IgD-negative memory B cell (primary cell): ENCODE measurements around the gene ABCB11. TPM values are rescaled to one million over a fixed set of nuclear protein-coding genes. Genes with fewer than 3 reads are reported as not detected.
A peak's percentile ranks its signal among the peaks of the same experiment; 100 is the strongest.
"Not testable (repeated sequence)": the region's sequence is repeated elsewhere in the genome, so short reads cannot be mapped to it uniquely, and the experiment has no call there.

Experiments
- H3K27ac Mint-ChIP-seq, 3 donors: one replicate each; pipeline ENCODE4 v1.8.0; 2020 to 2022; ENCODE audit warnings: mild to moderate bottlenecking in 3 of 3, mixed read lengths in 3 of 3, moderate library complexity in 1 of 3
- H3K27me3 Mint-ChIP-seq: one replicate; pipeline ENCODE4 v1.8.0; 2021; ENCODE audit warnings: mixed read lengths
- H3K36me3 Mint-ChIP-seq: one replicate; pipeline ENCODE4 v1.8.0; 2020; ENCODE audit warnings: mild to moderate bottlenecking, mixed read lengths
- H3K4me1 Mint-ChIP-seq, 3 donors: one replicate each; pipeline ENCODE4 v1.8.0; 2020 to 2022; ENCODE audit warnings: mixed read lengths in 3 of 3, mild to moderate bottlenecking in 1 of 3
- H3K4me3 Mint-ChIP-seq, 4 donors: one replicate each; pipeline ENCODE4 v1.8.0; 2020 to 2022; ENCODE audit warnings: mild to moderate bottlenecking in 4 of 4, mixed read lengths in 4 of 4, moderate library complexity in 3 of 4
- H3K9me3 Mint-ChIP-seq, 3 donors: one replicate each; pipeline ENCODE4 v1.8.0; 2020 to 2021; ENCODE audit warnings: mixed read lengths in 3 of 3, mild to moderate bottlenecking in 1 of 3
- polyA plus RNA-seq: library from polyadenylated mRNA; unstranded; fragments of 300-500 nt; fragmentation: Illumina TruSeq; gene quantifications from one replicate; pipeline ENCODE4 v1.2.3, GENCODE V29; 2021

The ABCB11 gene
- not detected for polyA plus RNA-seq

DNA sequence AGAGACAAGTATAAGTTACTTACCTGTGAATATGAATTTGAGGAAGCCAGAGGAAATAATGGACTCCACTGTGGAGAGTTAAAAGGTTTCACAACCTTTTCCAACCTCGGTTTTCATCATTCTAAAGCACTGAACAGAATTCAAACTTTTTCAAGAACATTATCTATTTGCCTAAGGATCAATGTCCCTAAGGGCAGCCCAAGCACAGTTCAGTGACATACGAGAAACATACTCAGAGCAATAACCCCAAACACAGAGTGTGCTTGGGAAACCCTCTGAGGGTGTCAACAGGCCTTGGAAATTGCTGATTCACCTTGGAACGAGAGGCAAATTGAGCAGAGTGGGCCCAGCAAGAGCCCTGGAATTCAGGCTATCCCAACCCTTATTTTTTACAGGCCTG lies at the start of gene ABCB11:
Gene ABCB11 (minus strand): TSS at position 123 of the 400 bp plus-strand sequence. CDS start 13,199 bp downstream, outside the sequence.
- Mint-ChIP-seq H3K4me3 (no peak within 1 kb of the TSS), H3K36me3 (peaks cover 4% of the 10 kb centered on the region), H3K27me3 (peaks cover 3% of the 10 kb centered on the region), H3K9me3 (peaks cover 2 to 10% (median 6%) of the 10 kb centered on the region in 3 donors), H3K4me1 (no peaks in the 10 kb centered on the region), H3K27ac (no peak within 1 kb of the TSS)

DNA sequence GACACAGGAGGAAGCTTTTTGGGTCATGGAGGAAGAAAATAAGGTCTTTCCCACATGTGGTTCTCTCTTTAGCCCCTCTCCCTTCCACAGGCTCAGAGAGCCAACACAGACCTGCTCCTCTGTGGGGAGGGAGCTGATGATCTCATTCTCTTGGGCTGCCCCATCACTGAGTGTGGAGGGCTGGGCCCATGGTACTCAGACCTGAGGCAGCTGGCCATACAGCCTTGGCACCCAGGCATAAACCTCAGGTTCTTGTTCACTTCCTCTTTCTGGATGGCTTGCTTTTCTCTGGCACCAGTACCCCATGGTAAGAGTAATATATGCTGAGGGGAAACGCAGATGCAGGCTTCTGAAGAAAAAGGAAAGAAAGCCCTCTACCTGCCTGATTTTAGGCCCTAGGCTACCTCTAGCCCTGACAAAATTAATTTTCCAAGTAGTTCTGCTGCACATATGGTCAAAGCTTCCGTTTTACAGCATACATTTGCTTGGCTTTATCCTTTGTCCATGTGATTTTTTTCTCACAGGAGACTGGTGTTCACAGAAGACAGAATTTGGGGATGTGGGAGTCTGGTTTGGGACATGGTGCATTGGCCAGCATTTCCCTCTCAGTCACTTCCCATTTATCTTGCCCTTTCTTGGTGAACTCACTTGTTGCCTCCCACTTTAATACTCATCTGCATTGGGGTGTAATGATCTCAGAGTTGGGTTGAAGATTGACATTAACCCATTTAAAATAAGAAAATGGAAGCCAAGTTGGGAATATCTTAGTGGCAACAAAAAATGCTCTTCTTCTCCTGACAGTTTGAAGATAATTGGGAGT lies 49.3 kb upstream of the ABCB11 start:
- Mint-ChIP-seq H3K4me3 (peak overlapping the region in 1 of 4 donors; percentile 11), H3K4me1 (peaks cover 9 to 33% (median 10%) of the 10 kb centered on the region in 3 donors), H3K36me3 (peaks cover 4% of the 10 kb centered on the region), H3K27me3 (no peaks in the 10 kb centered on the region), H3K9me3 (peaks cover 0 to 4% (median 4%) of the 10 kb centered on the region in 3 donors), H3K27ac (peak overlapping the region in 1 of 3 donors; percentile 91)

DNA sequence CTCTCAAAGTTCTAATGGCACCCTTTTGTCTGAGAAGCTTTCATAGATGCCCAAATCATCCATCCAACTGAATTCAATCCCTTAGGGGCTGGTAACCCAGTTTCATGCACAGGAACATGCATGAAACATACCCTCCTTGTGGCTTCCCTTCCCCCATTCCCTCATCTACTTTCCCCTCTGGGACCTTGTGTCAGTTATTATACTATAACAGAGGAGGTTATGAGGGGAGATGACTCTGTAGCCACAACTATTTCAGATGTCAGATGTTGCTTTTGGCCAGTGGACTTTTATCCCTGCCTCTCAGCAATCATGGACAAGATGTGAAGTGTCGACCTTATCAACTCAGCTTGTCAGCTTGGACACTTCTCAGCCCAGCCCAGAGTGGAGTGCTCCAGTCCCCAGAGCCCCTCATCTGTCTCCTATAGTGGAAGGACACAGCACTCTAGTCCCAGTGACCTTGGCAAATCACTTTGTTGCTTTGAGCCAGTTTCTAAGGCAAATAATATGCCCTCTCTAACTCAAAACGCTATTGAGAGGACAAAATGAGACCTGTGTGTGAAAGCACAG lies 46.6 kb upstream of the ABCB11 start:
- Mint-ChIP-seq H3K4me3 (no peak overlapping the region), H3K9me3 (no peaks in the 10 kb centered on the region), H3K36me3 (peaks cover 4% of the 10 kb centered on the region), H3K27ac (no peak overlapping the region), H3K27me3 (no peaks in the 10 kb centered on the region), H3K4me1 (peaks cover 10 to 22% (median 15%) of the 10 kb centered on the region in 3 donors)

DNA sequence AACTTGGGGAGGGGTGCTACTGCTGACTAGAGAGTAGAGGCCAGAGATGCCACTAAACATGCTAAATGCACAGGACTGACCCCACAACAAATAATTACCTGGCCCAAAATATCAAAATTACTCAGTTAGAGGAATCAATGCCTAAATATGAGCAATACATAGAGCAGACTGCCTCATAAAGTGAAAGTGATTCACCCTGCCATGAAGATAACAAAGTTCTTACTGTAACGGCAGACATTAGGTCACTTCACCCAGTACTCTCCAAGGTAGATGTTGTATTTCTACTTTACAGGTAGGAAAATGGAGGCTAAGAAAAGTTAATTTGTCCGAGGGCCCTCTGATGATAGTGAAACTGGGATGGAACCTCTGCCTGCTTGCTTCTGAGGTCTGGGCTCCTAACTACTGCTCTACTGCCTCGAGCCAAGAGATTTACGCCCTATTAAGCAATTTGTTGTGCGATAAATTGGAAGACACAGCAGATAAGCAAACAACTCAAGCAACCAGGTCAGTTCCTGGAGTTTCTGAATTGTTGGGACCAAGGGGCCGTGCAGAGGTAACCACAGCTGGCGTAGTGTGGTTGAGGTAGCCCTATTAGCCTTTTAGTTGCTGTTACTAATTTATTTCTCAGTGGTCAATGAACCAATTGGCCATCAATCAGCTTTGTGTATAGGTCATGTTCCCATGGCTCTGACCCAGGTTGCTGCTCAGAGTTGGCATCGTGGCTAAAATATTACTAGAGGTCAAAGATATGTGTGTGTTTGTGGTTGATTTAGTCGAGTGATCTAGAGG lies 43.0 kb upstream of the ABCB11 start:
- Mint-ChIP-seq H3K4me3 (peak overlapping the region in 3 of 4 donors; percentile 18 to 69 (median 68)), H3K27me3 (peaks cover 1% of the 10 kb centered on the region), H3K27ac (peak overlapping the region in 2 of 3 donors; percentile 2 to 58), H3K36me3 (peaks cover 3% of the 10 kb centered on the region), H3K9me3 (no peaks in the 10 kb centered on the region), H3K4me1 (peaks cover 12 to 21% (median 14%) of the 10 kb centered on the region in 3 donors)

DNA sequence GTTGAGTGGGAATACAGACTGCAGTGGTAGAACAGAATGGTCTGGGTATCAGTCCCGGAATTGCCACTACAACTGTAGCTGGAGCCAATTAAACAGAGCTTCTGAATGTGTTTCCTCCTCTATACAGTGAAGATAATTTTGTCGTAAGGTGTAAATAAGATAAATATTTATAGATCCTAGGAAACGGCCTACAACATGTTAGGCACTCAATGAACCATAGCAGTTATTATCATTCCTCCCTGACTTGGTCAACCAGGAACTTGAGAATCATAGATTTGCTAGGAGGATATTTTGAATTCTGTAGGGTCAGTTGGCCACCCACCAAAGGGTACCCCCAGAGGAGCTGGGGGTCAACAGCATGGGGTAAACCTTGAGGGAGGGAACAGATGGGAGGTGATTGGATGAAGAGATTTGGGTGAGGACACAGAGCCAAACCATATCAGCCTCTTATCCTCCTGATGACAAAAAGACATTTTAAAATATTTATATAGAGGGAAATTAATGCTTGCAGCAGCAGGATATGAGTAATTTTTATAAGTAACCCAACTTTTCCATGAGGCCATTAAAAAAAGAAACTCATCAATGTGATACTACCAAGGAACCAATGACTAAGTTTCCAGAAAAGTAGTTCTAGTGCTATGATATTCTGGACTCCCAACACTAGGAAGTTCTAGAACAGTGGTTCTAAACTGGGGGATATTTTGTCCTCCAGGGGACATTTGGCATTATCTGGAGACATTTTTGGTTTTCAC lies 42.3 kb upstream of the ABCB11 start:
- H3K27ac Mint-ChIP-seq: no peak overlapping the region
- peak overlapping the region in 2 of 4 donors; percentile 18 to 56 for H3K4me3 Mint-ChIP-seq
- peaks cover 1% of the 10 kb centered on the region for H3K36me3 Mint-ChIP-seq
- peaks cover 12 to 21% (median 14%) of the 10 kb centered on the region in 3 donors for H3K4me1 Mint-ChIP-seq
- H3K9me3 Mint-ChIP-seq: no peaks in the 10 kb centered on the region
- H3K27me3 Mint-ChIP-seq: peaks cover 1% of the 10 kb centered on the region

DNA sequence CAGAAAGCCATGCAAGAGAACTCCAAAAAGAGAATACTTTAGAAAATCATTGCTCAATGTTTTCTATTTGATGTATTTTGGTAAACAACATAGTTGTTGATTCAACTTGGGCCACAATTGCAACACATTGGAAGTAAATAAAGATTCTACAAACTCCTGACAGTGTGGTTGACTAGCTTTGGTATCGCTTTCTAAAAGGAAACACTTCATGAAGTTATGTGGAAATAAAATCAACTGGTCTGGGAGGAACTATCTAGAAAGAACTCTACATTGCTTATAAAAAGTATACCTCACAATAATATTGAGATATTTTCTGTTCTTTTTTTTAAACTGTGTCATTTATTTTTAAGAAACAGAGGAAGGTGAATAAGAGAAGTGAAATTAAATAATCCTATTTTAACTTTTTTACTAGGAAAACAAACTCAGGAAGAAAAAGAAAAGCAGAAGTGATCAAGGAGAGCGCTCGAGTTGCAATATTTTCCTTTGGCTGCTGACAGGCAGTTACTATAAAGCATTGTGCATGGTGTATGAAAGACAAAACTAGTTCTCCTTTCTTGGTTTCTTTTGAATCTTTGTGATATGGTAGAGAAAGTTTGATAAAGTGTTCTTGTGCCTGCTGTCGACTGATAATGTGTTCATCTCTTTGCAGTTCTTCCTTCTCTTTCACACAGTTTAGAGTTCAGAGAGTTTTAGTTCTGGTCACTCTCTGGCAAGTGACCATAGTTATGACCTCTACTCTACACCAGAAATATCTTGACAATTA lies 41.2 kb upstream of the ABCB11 start:
- Mint-ChIP-seq H3K4me1 (peaks cover 12 to 21% (median 14%) of the 10 kb centered on the region in 3 donors), H3K27ac (no peak overlapping the region), H3K4me3 (peak overlapping the region in 2 of 4 donors; percentile 20 to 58), H3K9me3 (no peaks in the 10 kb centered on the region), H3K27me3 (peaks cover 1% of the 10 kb centered on the region), H3K36me3 (peaks cover 1% of the 10 kb centered on the region)

DNA sequence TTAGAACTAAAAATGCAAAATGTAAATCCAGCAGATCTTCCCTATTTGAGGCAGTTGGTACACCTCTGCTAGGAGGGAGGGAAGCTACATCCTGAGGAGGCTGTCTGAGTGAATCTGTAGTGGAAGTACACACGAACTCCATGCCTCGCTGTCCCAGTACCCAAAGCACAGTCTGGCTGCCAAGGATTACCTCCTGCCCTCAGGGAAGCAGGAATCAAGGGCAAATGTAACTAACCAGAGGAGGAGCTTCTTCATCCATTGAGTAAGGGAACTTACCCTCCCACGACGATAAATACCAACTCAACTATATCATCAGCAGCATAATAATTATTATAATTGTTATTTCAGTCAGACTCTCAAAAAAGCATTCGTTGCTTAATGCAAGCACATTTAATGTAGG lies 40.3 kb upstream of the ABCB11 start:
- no peak overlapping the region for H3K27ac Mint-ChIP-seq
- H3K4me3 Mint-ChIP-seq: peak overlapping the region in 1 of 4 donors; percentile 50
- H3K27me3 Mint-ChIP-seq: peaks cover 1% of the 10 kb centered on the region
- peaks cover 2% of the 10 kb centered on the region for H3K36me3 Mint-ChIP-seq
- H3K4me1 Mint-ChIP-seq: peaks cover 12 to 21% (median 14%) of the 10 kb centered on the region in 3 donors
- H3K9me3 Mint-ChIP-seq: no peaks in the 10 kb centered on the region

DNA sequence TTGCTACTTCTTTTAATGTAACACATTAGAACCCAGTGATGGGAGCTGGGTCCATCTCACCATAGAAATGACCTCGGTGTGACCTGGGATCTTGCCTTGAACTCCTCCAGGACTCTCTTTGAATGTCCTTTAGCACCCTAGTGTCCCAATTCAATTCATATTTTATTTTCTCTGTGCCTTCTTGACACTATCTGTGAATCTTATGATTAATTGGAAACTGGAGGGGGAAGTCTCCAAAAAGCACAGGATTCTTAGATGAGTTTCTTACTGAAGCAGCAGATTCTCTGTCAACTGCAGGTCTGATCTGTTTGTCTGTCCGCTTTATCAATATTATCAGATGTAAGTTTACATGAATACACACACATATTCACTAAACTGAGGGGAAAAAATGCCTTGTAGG lies 38.7 kb upstream of the ABCB11 start:
- Mint-ChIP-seq H3K27me3 (peaks cover 1% of the 10 kb centered on the region), H3K36me3 (peaks cover 2% of the 10 kb centered on the region), H3K9me3 (peaks cover 0 to 1% (median 0%) of the 10 kb centered on the region in 3 donors), H3K27ac (no peak overlapping the region), H3K4me3 (no peak overlapping the region), H3K4me1 (peaks cover 12 to 21% (median 14%) of the 10 kb centered on the region in 3 donors)

DNA sequence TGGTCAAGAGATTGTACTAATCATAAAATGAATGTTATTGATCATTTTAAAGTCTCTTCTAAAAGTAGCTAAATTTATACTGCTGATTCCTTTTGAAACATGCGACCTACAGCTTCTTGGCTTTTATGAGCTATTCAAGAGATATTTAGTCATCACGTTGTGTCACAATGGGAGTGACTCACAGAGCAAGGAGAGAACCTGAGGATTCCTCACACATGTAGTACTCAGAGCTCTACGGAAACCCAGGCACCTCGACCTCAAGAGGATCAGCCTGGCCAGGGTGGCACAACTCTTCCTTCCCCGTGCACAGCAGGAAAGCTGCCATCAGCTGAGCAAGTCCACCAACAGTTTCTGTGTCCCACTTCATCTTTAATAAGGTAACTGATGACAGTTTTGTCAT lies 38.2 kb upstream of the ABCB11 start, which contains the start of gene DHRS9:
Gene DHRS9 (plus strand): TSS at position 223 of the 400 bp plus-strand sequence. CDS start 12,019 bp downstream, outside the sequence.
- H3K36me3 Mint-ChIP-seq: peaks cover 2% of the 10 kb centered on the region
- H3K27me3 Mint-ChIP-seq: peaks cover 1% of the 10 kb centered on the region
- no peak within 1 kb of the TSS for H3K27ac Mint-ChIP-seq
- H3K4me1 Mint-ChIP-seq: peaks cover 12 to 17% (median 14%) of the 10 kb centered on the region in 3 donors
- H3K4me3 Mint-ChIP-seq: no peak within 1 kb of the TSS
- peaks cover 0 to 2% (median 0%) of the 10 kb centered on the region in 3 donors for H3K9me3 Mint-ChIP-seq

DNA sequence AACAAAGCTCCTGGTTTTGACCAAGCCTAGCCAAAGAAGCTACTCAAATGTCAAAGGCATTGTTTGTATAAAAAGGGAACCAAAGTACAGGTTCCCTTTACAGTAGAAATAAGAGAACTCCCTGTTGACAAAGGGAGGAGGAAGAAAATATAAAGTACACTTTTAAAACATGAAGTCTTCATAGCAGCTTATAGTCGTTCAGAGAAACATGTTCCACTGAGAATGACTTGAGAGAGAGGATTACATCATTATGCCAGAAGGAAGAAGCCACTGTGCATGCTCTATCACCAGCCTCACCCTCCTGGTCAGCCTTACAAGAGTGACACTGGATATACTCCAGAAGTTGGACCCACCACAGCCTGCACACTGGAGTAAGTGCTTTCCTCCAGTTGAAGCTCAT lies 35.8 kb upstream of the ABCB11 start:
- H3K4me1 Mint-ChIP-seq: peaks cover 0 to 2% (median 0%) of the 10 kb centered on the region in 3 donors
- no peak overlapping the region for H3K4me3 Mint-ChIP-seq

DNA sequence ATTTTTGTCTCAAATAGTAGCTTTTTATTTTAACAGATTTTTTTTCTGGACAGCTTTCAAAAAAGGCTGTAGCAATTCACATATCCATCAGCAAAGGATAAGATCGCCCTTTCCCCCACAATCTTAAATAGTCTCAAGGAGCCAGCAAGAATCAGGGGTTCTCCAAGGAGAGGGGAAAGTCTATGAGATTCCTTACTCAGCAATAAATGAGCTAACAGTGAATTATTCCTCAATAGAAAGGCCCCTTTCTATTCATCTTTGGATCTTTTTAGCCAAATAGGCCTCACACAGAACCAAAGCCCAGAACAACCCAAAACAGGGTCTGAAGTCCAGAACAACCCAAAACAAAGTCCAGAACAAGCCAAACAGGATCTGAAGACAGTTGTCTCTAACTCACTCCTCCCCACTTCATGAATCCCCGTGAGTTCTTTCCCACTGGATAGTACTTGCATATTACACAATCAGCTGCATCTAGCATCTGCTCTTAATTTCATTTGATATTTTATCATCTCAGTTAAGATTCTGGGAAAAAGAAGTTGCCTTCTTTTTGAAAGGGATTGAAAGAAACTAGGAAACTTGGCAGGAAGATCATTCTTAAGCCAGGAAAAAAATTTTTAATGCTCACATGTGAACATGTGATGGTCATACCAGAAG lies 34.9 kb upstream of the ABCB11 start:
- Mint-ChIP-seq H3K27ac (no peak overlapping the region), H3K27me3 (peaks cover 1% of the 10 kb centered on the region), H3K4me3 (no peak overlapping the region), H3K4me1 (no peaks in the 10 kb centered on the region), H3K36me3 (peaks cover 2% of the 10 kb centered on the region), H3K9me3 (peaks cover 0 to 2% (median 0%) of the 10 kb centered on the region in 3 donors)

More for the DNA sequence above, 35.8 kb upstream of the ABCB11 start:
- H3K9me3 Mint-ChIP-seq: peaks cover 0 to 2% (median 0%) of the 10 kb centered on the region in 3 donors
- H3K27me3 Mint-ChIP-seq: peaks cover 1% of the 10 kb centered on the region
- no peak overlapping the region for H3K27ac Mint-ChIP-seq
- H3K36me3 Mint-ChIP-seq: peaks cover 2% of the 10 kb centered on the region

DNA sequence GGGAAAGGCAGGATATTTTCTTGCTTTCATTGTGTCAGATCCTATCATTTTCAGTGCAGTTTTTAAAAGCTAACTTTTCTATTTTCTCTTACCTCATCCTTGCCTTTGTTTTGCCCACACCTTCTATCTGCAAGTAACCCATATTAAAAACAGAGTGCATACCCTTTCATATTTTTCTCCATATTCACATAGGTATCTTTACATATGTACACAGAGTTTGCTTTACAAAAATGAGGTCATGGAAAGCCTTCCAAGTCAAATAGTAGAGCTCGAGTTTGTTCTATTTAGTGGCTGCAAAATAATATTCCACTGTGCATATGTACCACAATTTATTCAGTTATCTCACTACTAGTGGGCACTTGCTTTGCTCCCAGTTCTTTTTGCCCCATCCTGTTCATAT lies 34.3 kb upstream of the ABCB11 start:
- Mint-ChIP-seq H3K4me1 (no peaks in the 10 kb centered on the region), H3K27ac (no peak overlapping the region), H3K36me3 (peaks cover 2% of the 10 kb centered on the region), H3K4me3 (no peak overlapping the region), H3K27me3 (peaks cover 1% of the 10 kb centered on the region), H3K9me3 (peaks cover 0 to 2% (median 0%) of the 10 kb centered on the region in 3 donors)

DNA sequence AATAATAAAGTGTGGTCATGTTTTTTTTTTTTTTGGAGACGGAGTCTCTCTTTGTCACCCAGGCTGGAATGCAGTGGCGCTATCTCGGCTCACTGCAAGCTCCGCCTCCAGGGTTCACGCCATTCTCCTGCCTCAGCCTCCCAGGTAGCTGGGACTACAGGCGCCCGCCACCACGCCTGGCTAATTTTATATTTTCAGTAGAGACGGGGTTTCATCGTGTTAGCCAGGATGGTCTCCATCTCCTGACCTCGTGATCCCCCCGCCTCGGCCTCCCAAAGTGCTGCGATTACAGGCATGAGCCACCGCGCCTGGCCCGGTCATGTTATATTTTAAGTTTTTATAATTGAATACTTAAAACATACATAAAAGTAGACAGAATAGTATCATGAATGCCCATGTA lies 33.1 kb upstream of the ABCB11 start:
- H3K27ac Mint-ChIP-seq, H3K9me3 Mint-ChIP-seq, H3K4me1 Mint-ChIP-seq, H3K36me3 Mint-ChIP-seq, H3K27me3 Mint-ChIP-seq, H3K4me3 Mint-ChIP-seq: not testable (repeated sequence)
